DMS 273 treated with DMSO at 0.1 percent for 48 hours (cell line): ENCODE measurements around the gene CDKL1.
"Not testable (repeated sequence)": the region's sequence is repeated elsewhere in the genome, so short reads cannot be mapped to it uniquely, and the experiment has no call there.

ENCODE experiments used
- DNase-seq: peaks from one replicate; lab custom pipeline; 2025; lab: John Stamatoyannopoulos, UW

The CDKL1 gene

DNA sequence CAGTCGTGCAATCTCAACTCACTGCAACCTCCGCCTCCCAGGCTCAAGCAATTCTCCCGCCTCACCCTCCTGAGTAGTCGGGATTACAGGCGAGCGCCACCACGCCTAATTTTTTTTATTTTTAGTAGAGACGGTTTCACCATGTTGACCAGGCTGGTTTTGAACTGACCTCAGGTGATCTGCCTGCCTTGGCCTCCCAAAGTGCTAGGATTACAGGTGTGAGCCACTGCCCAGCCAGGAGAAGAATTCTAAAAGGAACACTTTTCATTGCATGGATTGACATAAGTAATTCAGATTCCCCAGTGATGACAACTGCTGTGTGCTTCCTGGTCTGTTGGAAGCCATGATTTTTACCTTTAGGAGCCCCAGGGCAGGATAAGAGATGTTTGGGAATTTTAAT, 62.5 kb downstream of the CDKL1 start:
- DNase-seq, result no peak

DNA sequence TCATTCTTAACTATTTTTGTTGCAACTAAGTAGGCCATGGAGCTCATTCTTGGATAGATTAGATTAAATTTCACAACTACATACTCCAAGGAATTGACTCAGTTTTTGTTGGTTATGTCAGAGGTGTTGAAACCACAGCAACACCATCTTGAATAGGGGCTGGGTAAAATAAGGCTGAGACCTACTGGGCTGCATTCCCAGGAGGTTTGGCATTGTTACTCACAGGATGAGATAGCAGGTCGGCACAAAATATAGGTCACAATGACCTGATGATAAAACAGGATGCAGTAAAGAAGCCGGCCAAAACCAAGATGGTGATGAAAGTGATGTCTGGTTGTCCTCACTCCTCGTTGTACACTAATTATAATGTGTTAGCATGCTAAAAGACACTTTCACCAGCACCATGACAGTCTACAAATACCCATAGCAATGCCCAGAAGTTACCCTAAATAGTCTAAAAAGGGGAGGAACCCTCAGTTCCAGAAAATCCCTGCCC, 63.6 kb downstream of the CDKL1 start:
- DNase-seq, result no peak

DNA sequence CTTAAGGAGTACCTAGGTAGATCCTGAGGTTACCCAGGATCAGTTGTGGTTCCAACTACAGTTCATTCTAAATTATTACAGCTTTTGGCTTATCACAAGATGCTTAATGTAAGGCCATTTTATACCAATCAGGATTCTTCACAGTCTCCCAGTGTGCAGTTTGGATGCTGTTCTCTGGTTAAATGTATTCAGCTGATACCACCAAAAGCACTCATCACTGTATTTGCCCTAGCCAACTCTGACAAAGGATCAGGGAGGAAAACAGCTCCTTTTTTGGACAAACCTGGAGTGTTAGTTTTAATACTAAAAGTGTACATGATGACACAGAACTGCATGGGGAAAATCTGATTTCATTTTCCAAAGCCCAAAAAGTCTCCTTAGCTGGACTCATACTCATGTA, 65.1 kb downstream of the CDKL1 start:
- DNase-seq, result no peak

DNA sequence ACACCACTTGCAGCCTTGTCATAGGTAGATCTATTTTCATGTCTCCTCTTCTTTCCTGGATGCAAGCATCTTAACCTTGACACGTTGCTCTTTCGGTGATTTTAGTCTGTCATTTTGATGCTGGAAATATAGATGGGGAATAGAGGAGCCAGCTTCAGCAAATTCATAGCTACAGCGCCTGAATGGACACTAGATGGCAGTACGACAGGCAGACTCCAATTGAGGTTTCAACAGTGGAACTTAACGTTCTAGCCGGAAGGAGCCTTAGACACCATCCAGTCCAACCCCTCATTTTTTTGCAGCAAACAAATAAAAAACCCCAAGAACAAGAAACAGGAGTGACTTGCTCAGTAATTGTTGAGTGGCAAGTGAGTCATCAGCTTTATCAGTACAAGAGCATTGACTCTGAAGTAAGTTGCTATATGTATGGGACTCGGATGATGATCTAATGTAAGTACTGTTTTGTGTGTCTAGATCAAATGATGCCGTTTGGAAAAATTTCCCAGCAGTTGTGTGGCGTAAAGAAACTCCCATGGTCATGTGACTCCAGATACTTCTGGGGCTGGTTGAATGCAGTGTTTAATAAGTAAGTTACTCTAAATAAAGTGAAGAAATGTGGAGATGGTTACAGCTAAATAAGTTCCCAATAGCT, 75.5 kb downstream of the CDKL1 start:
- DNase-seq, result peak; percentile 82

DNA sequence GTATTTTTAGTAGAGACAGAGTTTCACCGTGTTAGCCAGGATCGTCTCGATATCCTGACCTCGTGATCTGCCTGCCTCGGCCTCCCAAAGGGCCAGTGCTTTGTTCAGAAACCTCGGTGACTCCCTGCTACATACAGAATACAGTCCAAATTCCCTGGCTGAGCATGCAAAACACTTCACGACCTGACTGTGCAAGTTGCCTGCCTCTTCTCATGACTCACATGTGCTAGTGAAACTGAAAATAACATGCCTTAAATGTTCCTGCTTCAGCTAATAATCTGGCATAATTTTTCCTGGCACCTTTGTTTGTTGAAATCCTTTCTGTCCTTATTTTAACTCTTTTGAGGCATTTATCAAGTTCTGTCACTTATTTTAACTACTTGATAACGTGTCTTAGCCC, 76.4 kb downstream of the CDKL1 start:
- DNase-seq, result no peak

DNA sequence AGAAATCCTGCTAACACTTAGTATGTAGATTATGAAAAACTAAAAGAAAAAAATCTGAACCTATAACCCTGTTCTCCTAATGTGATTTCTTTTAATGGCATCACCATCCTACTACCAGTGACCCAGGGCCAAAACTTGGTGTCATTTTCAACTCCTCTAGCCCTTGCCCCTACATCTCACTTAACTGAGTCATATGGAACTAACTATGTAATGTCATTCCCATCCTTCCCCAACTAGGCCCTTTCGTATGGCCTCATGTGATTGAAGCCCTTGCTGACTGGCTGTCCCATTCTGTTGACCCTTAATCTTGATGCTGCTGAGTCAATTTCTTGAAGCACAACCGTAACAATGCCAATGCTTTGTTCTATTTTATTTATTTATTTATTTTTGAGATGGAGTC, 77.0 kb downstream of the CDKL1 start:
- no peak for DNase-seq

DNA sequence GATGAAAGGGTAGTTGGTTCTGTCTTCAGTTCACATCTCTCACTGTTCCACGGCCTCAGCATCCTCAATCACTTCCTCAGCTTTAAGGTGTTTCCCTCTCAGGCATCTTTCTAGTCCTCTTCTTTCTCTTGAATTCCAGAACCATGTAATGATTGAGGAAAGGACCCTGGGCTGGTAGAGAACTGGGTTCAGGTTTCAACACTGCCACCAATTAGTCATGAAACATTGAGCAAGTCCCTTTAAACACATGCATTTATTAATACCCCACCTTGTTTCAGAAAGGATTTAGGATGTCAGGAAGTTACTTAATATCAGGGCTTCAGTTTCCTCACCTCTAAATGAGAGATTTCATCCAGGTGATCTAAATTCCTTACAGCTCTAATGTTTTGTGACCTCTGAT, 77.4 kb downstream of the CDKL1 start:
- no peak for DNase-seq

DNA sequence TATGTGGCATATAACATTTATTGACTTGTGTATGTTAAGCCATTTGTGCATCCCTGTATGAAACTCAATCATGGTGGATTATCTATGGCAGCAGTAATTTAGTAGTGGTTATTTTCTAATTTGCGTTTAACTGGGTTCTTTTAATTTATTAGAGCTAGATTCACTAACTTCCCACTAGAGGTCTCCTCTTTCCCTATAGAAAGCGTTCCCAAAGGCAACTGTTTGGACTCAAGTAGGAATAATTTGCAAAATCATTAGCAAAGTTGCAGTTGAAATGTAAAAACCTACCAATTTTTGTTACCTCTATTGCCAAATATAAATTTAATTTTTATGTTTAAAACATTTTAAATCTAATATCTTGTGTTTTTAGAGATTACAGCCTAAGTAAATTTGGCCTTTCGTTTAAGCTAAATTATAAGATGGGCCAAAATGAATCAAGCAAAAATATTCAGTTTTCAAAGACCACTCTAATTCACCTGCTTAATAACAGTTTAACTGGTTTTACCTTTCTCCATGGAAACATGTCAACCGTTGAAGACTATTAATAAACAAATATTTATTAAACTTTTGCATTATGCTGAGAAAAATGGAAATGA, 78.6 kb downstream of the CDKL1 start:
- DNase-seq, result peak; percentile 6

DNA sequence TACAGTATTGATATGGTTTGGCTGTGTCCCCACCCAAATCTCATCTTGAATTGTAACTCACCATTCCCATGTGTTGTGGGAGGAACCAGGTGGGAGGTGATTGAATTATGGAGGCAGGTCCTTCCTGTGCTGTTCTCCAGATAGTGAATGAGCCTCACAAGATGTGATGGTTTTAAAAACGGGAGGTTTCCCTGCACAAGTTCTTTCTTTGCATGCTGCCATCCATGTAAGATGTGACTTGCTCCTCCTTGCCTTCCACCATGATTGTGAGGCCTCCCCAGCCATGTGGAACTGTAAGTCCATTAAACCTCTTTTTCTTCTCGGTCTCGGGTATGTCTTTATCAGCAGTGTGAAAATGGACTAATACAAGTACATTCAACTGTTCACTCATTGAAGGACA, 82.6 kb downstream of the CDKL1 start:
- DNase-seq, result not testable (repeated sequence)

DNA sequence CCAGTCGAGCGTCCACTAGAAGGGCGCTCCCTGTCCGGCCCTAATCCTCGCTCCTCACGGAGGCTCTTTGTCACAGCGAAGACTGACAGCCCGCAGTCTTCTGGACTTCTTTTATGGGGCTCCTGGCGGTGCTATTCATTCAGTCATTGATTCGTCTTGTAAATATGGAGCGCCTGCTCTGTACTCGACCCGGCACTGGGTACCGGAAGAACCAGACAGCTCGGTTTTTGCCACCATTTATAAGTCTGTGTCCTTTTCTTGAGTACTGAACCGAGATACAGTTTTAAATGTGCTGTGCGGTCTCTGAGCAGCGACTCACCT, 84.0 kb downstream of the CDKL1 start:
- peak; percentile 70 for DNase-seq

DNA sequence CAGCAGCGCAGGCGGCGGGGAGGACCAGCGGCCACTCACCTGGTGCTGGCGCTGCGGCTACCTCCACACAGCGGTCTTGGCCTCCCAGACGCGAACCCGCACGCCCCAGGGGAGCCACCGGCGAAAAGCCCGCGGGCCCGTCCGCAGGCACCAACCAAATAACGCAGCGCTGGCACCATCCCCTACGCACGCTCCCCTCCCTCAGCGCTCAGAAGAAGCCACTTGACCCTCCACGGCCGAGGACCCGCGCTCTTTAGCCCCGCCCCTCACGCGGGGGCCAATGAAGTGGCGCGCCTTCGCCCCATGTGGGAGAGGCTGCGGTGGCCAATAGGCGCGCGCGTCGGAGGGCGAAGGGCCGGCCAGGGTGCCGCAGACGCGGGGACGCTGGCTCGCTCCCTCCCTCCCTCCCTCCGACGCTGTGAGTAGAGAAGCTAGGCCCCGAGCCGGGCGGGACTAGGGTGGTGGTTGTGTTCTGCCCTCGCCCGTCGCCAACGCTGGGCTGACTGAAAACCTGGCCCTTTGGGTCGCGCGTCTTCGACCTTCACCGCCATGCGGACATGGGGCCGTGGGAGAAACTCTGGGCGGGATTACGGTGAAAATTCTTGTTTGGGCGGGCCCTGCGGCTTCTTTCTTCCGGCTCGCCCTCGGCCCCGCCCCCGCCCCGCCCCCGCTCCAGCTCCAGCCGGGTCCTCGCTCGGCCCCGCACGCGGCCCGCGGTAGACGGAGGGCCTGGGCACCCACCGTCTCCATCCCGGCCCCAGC, 84.5 kb downstream of the CDKL1 start, which contains the start of the genes DMAC2L and L2HGDH:
DMAC2L (plus strand) TSS at position 353 of the 762 bp plus-strand sequence. CDS start 9,164 bp downstream, outside the sequence.
L2HGDH (minus strand) TSS at position 258 of the 762 bp plus-strand sequence; CDS start at position 179, 79 bp downstream.
- peak; percentile 91 for DNase-seq

DNA sequence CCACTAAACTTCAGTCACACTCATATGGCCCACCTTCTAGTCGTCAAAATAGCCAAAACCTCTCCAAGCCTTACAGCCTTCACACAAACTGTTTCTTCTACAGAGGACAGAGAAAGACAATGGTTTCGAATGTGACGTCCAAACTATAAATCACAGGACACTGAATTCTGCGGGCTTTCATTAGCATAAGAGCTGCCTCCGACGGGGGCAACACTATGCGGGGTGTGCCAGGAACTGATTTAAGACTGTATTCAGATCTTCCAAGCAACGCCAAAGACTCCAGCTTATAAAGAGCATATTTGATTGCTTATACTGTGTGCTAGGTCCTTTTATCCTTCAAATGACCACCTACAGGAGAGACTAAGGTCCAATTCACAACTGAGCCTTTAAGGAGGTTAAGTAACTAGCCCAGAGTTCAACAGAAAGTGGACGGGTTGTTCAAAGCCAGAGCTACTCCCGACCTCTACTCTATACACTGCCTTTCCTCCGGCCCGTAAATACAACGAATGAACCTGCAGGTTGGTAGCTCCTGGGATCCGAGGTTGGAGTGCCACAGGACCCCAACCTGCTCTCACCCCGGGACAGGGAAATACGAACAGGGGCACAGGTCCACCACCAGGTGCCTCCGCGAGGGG, 85.2 kb downstream of the CDKL1 start:
- DNase-seq, result no peak

DNA sequence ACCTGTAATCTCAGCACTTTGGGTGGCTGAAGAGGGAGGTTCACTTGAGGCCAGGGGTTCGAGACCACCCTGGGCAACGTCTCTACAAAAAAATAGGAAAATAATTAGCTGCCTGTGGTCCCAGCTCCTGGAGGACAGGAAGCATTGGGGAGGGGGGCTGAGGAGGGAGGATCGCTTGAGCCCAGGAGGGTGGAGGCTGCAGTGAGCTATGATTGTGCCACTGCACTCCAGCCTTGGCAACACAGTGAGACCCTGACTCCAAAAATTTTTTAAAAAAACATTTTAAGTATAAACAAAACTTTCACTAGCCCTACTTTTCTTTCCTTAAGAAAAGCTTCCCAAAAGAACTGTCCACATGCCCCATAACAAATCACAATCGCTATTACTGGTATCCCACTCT, 86.2 kb downstream of the CDKL1 start:
- DNase-seq, result no peak

DNA sequence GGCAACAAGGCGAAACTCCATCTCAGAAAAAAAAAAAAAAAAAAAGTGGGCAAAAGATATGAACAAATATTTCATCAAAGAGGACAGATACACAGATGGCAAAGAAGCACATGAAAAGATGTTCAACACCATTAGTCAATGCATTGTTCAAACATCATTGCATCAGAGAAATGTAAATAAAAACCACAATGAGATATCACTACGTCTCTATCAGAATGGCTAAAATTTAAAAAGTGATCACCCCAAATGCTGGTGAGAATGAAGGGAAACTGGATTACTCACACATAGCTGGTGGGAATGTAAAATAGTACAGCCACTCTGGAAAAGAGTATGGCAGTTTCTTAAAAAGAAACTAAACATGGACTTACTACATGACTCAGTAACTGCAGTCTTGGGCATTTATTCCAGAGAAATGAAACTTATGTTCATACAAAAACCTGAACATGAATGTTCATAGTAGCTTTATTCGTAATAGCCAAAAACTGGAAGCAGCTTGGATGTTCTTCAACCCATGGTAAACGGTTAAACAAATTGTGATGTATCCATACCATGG, 88.2 kb downstream of the CDKL1 start:
- DNase-seq, result no peak

DNA sequence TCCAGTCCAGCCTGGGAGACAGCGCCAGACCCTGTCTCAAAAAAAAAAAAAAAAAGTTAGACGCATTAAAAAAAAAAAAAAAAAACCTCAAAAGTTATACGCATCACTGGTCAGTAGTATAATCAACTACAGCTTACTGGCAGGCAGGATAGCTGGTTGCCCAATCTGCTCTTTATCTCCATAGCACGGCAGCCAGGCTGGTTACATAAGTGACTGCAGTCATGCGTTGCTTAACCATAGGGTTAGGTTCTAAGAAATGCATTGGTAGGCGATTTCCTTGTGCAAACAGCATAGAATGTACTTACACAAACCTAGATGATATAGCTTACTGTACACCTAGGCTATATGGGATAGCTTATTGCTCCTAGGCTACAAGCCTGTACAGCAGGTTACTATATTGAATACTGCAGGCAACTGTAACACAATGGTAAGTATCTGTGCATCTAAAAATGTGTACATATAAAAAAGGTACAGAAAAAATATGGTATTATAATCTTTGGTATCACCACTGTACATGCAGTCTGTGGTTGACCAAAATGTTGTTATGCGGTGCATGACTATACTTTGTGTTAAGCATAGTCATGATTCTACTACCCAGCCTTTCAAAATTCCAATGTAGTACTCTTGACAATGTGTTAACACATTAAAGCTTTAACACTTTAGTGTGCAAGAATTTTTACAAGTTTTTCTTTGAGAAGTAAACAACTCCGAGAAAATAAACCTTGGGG, 92.8 kb downstream of the CDKL1 start:
- no peak for DNase-seq

DNA sequence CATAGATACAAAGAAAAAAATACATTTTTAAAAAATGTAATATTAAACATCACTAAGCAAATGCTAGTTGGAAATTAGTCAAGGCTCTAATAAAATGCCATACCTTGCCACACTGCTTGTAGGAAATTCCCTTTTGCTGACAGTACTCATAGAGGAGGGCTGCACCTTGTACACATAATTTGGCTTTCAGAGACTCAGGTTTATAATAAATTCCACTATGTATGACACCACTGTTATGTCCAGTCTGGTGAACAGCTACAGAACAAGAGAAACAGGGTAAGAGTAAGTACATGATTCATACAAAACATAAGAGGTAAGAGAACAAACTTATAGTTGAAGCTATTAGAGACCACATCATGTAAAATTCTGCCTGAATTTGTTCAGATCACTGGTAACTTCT, 94.8 kb downstream of the CDKL1 start:
- no peak for DNase-seq

DNA sequence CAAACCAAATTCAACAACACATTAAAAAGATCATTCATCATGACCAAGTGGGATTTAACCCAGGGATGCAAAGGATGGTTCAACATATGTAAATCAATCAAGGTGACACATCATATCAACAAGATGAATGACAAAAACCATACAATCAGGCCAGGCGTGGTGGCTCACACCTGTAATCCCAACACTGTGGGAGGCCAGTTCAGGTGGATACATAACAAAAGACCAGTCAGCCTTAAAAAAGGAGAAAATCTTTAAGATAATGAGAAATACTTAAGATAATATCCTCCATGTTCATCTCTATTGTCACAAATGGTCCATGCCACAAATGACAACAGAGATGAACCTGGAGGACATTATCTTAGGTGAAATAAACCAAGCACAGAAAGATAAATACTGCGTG, 97.1 kb downstream of the CDKL1 start:
- DNase-seq, result no peak

DNA sequence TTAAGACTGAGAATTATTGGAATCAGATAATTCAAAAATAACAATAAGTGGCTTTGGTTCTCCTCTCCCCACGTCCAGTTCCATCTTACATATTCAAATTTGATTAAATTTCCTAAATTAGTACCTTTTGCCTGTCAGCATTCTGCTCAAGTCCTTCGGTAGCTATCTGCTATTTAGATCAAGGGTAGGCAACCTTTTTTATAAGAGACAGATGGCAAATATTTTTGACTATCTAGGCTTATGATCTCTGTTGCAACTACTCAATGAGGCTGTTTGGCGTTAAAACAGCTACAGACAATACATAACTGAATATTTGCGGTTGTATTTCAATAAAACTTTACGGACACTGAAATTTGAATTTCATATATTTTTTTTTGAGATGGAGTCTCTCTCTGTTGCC, 106.4 kb downstream of the CDKL1 start:
- no peak for DNase-seq

DNA sequence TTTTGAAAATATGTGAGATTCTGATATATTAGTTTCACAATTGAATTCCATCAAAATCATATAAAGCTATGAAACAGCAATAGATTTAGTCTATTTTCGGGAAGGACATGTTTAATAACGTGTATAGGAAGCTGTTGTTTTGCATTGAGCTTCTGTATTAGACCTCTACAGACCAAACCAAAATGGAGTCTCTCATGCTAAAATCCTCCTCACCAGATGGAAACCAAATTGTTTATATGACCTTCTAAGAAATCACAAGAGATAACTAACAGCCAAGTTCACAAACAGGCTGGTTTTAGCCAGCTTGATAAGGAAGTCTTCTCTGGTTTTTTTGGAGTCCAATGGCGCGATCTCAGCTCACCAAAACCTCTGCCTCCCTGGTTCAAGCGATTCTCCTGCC, 108.5 kb downstream of the CDKL1 start:
- no peak for DNase-seq

DNA sequence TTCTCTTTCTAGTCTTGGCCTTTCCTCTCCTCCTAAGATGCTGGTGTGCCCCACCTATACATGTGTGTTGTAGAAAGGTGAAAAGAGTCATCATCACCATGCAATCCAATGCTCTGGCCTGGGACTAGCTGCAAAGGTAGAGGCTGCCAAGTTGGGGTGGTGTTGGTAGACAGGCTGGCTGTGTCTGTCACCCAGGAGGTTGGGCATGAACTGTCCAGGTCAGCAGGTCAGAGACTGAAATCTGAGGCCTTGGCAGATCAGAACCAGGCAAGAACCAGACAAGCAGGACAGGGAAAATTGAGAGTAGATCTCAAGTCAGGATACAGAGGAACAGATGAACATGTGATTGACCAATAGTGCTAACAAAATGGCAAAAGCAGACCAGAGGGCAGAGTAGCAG, 110.8 kb downstream of the CDKL1 start:
- no peak for DNase-seq
